Central memory CD8-positive, alpha-beta T cell (primary cell): Measurements from ENCODE around the gene CEP85.
A peak's percentile ranks its signal among the peaks of the same experiment; 100 is the strongest.

Experiments
- ATAC-seq: fragments of 150-1000 bp; cut with Tn5 transposase; replicated peaks from 2 replicates; pipeline ENCODE4 v1.10.0; 2022; ENCODE audit warnings: mild to moderate bottlenecking, moderate FRiP score, moderate number of reproducible peaks; ENCODE audit not compliant: poor library complexity, severe bottlenecking; ENCODE audit errors: extremely low read depth
- DNase-seq, 2 donors: peaks; one replicate each; pipeline ENCODE4 v3.0.0; 2021; ENCODE audit warnings: low spot score in 2 of 2
- H3K27ac Mint-ChIP-seq: one replicate; pipeline ENCODE4 v1.8.0; 2022; ENCODE audit warnings: low read depth, mild to moderate bottlenecking, moderate library complexity, mixed read lengths
- H3K27me3 Mint-ChIP-seq: one replicate; pipeline ENCODE4 v1.8.0; 2022; ENCODE audit warnings: mixed read lengths
- H3K36me3 Mint-ChIP-seq: one replicate; pipeline ENCODE4 v1.8.0; 2022; ENCODE audit warnings: mild to moderate bottlenecking, moderate library complexity, mixed read lengths; ENCODE audit not compliant: insufficient read depth
- H3K4me1 Mint-ChIP-seq: one replicate; pipeline ENCODE4 v1.8.0; 2022; ENCODE audit warnings: mixed read lengths
- H3K4me3 Mint-ChIP-seq: one replicate; pipeline ENCODE4 v1.8.0; 2022; ENCODE audit warnings: mild to moderate bottlenecking, moderate library complexity, mixed read lengths
- H3K9me3 Mint-ChIP-seq: one replicate; pipeline ENCODE4 v1.8.0; 2022; ENCODE audit warnings: mixed read lengths

CEP85 gene

DNA sequence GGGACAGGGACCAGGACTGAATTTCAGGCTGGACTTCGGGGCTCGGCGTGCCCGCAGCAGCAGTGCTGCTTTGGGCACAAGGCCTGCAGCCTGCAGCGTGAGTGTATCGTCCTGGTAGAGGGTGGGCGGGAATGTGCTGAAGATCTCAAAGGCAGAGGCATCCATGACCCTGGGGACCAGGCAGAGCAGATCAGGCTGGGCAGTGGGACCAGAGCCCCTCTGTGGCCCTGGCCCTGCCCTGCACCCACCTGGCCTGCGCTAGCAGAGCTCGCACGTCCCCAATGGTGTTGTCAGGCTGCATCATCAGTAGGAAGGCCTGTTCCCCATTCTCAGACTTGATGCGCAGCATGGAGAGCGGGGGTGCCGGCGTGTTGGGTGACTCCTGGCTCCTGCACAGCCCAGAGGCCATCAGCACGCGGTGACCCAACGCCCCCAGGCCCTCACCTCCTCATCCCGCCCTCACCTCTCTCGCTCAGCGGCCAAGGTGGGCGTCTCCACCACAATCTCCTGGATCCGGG is 48.5 kb downstream of the CEP85 start:
- DNase-seq (no peak), ATAC-seq (no peak)
- no peaks in the 10 kb centered on the region for H3K9me3 Mint-ChIP-seq
- no peaks in the 10 kb centered on the region for H3K27me3 Mint-ChIP-seq
- peaks cover 82% of the 10 kb centered on the region for H3K4me1 Mint-ChIP-seq
- peak overlapping the region; percentile 87 for H3K27ac Mint-ChIP-seq
- peaks cover 38% of the 10 kb centered on the region for H3K36me3 Mint-ChIP-seq
- H3K4me3 Mint-ChIP-seq = peak overlapping the region; percentile 66

DNA sequence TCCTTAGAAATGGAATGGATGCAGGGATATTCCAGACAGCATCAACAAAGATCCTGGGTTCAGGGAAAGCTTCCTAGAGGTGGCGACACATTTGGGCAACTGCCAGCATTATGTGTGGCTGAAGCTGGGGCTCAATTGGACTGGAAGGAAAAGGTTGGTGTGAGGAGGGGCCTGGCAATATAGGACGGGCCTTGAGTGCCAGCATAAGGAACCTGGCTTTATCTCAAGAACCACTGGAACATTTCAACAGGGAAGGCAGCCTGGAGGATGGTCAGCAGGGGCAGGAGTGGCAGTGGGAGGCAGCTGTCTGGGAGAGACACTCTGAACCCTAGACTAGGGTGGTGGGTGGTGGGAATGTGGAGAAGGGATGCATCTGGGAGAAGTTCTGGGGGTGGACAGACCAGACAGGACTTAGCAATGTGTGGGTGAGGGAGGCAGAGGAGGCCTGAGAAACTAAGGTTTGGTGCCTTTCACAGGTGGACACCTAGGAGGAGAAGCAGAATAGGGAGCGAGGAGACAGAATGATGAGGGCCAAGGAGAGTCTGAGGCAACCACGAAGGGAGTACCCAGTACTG is 49.4 kb downstream of the CEP85 start:
- H3K4me1 Mint-ChIP-seq = peaks cover 82% of the 10 kb centered on the region
- H3K4me3 Mint-ChIP-seq = peak overlapping the region; percentile 66
- H3K9me3 Mint-ChIP-seq = no peaks in the 10 kb centered on the region
- no peak for ATAC-seq
- no peak for DNase-seq
- H3K36me3 Mint-ChIP-seq = peaks cover 38% of the 10 kb centered on the region
- peak overlapping the region; percentile 87 for H3K27ac Mint-ChIP-seq
- no peaks in the 10 kb centered on the region for H3K27me3 Mint-ChIP-seq

DNA sequence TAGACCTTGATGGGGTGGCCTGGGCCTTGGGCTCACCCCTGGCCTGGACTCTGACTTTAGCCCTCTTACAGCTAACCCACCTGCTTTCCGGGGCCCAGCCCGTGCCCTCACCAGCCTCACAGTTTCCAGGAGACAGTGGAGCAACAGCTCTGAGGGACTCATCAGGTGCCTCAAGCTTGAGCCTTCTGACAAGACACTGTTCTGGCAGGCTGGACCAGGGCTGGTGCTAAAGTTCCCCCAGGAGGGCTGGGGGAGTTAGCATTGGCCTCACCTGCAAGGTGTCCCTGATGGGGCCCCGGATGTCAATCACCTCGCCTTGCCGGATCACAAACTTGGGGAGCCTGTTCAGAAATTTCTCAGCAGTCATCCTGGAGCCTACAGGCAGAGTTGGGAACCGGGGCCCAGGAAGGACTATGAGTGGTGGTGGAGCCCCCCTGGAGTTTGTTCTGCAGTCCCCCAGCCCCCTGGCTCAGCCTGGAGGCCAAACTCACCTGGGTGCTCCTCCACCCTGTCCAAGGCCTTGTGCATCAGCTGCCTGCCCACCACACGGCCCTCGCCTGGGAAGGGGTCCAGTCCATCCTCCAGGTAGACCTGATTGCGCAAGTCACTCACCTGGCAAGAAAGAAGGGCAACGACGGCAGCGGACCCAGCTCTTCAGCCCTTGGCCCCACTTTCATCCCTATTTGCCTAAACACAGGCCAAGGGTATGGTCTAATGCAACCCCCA is 50.0 kb downstream of the CEP85 start:
- Mint-ChIP-seq H3K36me3 (peaks cover 38% of the 10 kb centered on the region), H3K27ac (peak overlapping the region; percentile 87), H3K9me3 (no peaks in the 10 kb centered on the region), H3K27me3 (no peaks in the 10 kb centered on the region), H3K4me1 (peaks cover 82% of the 10 kb centered on the region), H3K4me3 (peak overlapping the region; percentile 66)
- no peak for DNase-seq
- no peak for ATAC-seq

DNA sequence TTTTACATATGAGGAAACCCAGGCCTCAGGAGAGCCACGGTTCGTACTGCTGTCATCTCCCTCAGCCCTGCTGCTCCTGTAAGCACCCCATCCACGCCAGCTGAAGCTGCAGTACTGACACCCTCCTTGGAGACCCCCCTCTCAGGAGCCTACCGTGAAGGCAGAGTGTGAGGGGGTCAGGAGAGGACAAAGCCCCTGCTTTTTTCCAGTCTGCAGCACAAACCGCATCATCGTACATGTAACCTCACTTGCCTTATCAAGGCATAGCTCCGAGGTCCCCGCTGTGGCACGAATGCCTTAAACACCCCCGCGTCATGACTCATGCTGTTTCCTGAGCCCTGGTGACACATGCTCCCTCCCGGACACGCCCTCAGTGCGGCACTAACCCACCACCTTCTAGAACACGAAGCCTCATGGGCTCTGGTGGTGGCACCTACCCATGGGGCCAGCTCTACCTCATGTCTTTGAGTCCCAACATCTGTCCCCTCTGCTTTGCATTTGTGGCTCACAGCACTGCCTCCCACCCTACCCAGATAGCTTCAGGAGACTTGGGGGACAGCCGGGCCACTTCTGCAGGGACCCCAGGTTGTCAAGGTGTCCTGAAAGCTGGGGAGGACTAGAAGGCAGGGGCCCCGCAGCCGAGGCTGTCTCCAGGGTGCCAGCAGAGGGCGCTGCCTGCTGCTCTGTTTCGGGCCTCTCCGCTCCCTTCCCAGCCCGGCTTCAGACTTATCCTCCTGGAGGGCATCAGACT is 50.8 kb downstream of the CEP85 start:
- Mint-ChIP-seq H3K36me3 (peaks cover 36% of the 10 kb centered on the region), H3K4me3 (peak overlapping the region; percentile 66), H3K27me3 (no peaks in the 10 kb centered on the region)

DNA sequence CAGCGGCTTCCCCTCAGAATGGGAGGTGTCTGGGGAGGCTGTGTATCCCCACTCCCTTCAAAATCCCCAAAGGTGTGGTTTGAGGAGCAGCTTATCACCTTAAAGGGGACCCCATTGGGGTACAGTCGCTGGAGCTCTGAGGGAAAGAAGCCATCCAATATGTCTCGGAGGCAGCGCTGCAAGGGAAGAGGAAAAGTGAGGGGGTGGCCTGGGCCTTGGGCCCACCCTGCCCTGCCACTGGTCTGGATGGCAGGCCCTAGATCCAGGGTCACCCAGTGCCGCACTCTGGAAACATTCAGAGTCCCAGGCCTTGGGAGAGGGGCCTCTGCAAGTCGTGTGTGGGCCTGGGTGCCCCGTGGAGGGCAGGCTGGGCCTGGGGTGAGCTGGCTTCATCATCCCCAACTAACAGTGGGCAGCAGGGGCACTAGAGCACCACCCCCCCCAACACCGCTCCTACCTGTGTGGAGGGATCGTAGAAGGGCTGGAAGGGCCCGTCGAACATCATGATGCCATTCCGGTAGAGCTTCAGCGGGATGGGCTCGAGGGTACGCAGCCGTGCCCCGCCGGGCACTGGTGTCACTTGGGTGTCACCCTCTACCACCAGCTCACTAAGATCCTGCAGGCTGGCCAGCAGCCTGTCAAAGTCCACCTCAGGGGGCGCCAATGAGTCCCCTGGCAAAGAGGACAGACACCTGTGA is 51.5 kb downstream of the CEP85 start:
- H3K9me3 Mint-ChIP-seq = no peaks in the 10 kb centered on the region
- peak overlapping the region; percentile 66 for H3K4me3 Mint-ChIP-seq
- no peaks in the 10 kb centered on the region for H3K27me3 Mint-ChIP-seq
- peak overlapping the region; percentile 87 for H3K27ac Mint-ChIP-seq
- H3K36me3 Mint-ChIP-seq = peaks cover 35% of the 10 kb centered on the region
- DNase-seq = no peak
- H3K4me1 Mint-ChIP-seq = peaks cover 88% of the 10 kb centered on the region
- no peak for ATAC-seq

More for the DNA sequence above, 50.8 kb downstream of the CEP85 start:
- peak; percentile 73 to 85 for DNase-seq
- Mint-ChIP-seq H3K9me3 (no peaks in the 10 kb centered on the region), H3K4me1 (peaks cover 83% of the 10 kb centered on the region), H3K27ac (peak overlapping the region; percentile 87)
- ATAC-seq = peak; percentile 81

DNA sequence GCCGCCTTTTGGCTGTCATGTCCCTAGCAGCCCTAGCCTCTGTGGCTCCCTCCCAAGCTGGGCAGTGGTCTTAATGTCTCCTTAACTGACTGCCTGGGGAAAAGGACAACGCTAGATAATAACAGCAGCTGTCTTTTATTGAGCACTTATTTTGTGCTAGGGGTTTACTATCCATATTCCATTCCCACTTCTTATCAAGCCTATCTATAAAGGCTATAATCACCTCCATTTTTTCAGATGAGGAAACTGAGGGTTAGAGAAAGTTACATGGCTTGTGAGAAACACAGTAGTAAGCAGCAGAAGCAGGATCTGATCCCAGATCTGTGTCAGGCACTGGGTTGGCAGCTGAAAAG is 52.0 kb downstream of the CEP85 start:
- Mint-ChIP-seq H3K9me3 (no peaks in the 10 kb centered on the region), H3K36me3 (peaks cover 32% of the 10 kb centered on the region), H3K27me3 (no peaks in the 10 kb centered on the region), H3K4me1 (peaks cover 88% of the 10 kb centered on the region), H3K4me3 (peak overlapping the region; percentile 66), H3K27ac (peak overlapping the region; percentile 87)
- ATAC-seq (no peak), DNase-seq (no peak)

DNA sequence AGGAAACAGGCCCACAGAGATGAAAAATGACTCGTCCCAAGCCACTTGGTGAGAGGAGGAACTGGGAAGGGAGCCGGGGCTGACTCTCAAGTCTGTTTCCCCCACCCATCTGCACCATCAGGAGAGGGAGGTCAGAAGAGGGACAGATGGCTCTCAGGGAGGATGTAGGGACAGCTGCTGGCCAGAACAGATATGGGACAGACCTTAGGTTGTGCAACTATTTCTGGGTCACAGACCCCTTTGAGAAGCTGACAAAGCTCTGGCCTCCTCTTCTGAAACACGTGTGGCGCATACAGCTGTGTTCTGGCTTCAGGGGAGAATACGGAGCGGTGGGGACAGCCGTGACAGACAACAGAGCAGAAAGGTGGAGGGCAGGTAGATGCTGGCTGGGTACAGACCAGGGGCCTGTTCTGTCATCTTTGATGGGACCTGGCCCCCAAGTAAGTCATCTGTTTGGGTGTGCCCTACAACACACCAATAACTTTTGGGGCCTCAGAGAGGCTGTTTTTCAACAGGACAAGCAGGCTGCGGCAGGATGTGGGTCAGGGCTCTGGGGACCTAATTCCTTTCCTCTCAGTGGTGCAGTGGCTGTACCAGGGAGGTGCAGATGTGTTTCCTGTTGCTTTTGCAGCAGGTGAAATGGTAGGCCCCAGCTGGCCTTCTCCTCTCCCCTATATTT is 53.2 kb downstream of the CEP85 start:
- peaks cover 21% of the 10 kb centered on the region for H3K36me3 Mint-ChIP-seq
- H3K9me3 Mint-ChIP-seq = no peaks in the 10 kb centered on the region
- ATAC-seq (peak; percentile 59), DNase-seq (peak; percentile 45 to 61)
- H3K4me1 Mint-ChIP-seq = peaks cover 91% of the 10 kb centered on the region
- peak overlapping the region; percentile 93 for H3K27ac Mint-ChIP-seq
- peak overlapping the region; percentile 71 for H3K4me3 Mint-ChIP-seq
- H3K27me3 Mint-ChIP-seq = no peaks in the 10 kb centered on the region

DNA sequence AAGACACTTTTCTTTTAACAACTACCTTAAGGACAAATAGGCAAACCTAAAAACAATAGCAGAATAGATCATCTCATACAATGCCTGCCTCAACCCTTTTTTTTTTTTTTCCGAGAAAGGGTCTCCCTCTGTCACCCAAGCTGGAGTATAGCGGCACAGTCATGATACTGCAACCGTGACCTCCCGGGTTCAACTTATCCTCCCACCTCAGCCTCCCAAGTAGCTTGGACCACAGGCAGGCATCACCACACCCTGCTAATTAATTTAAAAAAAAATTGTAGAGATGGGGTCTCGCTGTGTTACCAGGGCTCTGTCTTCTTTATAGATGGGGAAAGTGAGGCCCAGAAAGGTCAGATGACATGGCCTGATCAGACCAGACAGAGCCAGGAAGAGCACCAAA is 53.8 kb downstream of the CEP85 start:
- H3K9me3 Mint-ChIP-seq = no peaks in the 10 kb centered on the region
- H3K27ac Mint-ChIP-seq = peak overlapping the region; percentile 93
- no peak for DNase-seq
- peaks cover 21% of the 10 kb centered on the region for H3K36me3 Mint-ChIP-seq
- H3K4me1 Mint-ChIP-seq = peaks cover 91% of the 10 kb centered on the region
- no peaks in the 10 kb centered on the region for H3K27me3 Mint-ChIP-seq
- no peak for ATAC-seq
- peak overlapping the region; percentile 71 for H3K4me3 Mint-ChIP-seq

DNA sequence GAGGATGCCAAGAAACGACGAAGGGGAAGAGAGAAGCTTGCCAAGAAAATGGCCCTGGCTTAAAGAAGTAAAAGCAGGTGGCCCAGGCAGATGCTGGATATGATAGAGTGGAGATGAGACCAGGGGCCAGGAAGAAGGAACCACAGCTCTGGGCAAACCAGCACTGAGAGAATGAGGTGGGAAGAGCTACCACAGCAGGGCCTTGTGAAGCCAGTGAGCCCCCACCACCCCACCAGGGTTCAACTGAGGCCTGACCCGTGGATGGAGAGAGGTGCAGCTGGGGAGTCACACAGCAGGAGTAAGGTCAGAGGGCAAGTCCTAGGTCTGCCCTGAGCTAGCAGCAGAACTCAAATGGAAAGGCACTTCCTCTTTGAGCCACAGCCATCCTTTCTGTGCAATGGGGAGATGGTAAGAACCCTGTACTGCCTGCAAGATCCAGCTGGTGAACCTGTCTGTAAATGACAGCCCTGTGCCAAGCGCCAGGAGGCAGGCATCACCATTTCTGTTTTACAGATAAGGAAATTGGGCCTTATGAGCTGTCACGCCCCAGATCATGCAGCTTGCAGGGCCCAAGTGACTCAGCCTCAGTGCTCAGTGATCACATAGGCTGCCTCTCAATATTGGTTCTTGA is 54.4 kb downstream of the CEP85 start:
- Mint-ChIP-seq H3K9me3 (no peaks in the 10 kb centered on the region), H3K4me3 (peak overlapping the region; percentile 71), H3K27ac (peak overlapping the region; percentile 93), H3K4me1 (peaks cover 89% of the 10 kb centered on the region), H3K27me3 (no peaks in the 10 kb centered on the region), H3K36me3 (peaks cover 16% of the 10 kb centered on the region)
- no peak for ATAC-seq
- DNase-seq = no peak

DNA sequence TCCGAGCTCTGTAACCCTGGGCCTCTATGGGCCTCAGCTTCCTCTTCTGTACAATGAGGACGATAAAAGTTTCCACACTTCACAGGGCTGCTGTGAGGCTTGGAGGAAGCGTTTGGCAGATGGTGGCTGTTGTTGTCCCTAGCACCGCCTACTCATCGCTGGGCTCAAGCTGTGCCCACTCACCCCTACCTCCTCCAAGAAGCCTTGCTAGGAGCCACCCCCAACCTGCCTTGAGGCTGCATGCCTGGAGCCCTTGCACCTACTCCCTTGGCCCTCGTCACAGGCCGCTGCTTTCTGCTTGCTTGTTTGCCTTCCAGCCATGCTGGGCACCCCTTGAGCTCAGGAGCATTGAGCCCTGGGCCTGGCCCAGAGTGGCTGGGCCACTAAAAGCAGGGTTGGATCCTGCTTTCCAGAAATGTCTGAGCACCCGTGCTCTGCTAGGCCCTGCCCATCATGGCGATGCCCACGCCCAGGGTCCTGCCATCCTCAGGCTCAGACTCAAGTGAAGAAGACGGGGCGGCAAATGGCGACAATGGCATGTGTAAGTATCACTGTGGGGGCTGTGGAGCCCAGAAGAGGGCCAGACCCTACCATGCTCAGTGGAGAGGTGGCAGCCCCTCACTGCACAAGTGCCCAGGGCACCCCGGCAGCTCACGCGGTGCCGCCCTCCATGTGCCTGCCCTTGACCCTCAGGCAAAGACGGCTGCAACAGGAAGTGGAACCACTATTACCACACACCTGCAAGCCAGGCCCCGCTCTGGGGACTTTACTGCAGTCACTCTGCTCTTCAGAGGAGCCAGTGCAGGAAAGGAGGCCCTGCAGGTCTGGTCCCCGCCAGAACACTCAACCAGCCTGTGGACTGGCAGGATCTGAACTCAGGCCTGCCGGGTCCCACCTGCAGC is 55.4 kb downstream of the CEP85 start:
- Mint-ChIP-seq H3K4me3 (peak overlapping the region; percentile 71), H3K36me3 (peaks cover 11% of the 10 kb centered on the region), H3K9me3 (no peaks in the 10 kb centered on the region), H3K27ac (peak overlapping the region; percentile 93), H3K27me3 (no peaks in the 10 kb centered on the region), H3K4me1 (peaks cover 80% of the 10 kb centered on the region)
- DNase-seq (no peak), ATAC-seq (peak; percentile 9)
